ENCODE data around the gene ZNF792.

Gene ZNF792

DNA sequence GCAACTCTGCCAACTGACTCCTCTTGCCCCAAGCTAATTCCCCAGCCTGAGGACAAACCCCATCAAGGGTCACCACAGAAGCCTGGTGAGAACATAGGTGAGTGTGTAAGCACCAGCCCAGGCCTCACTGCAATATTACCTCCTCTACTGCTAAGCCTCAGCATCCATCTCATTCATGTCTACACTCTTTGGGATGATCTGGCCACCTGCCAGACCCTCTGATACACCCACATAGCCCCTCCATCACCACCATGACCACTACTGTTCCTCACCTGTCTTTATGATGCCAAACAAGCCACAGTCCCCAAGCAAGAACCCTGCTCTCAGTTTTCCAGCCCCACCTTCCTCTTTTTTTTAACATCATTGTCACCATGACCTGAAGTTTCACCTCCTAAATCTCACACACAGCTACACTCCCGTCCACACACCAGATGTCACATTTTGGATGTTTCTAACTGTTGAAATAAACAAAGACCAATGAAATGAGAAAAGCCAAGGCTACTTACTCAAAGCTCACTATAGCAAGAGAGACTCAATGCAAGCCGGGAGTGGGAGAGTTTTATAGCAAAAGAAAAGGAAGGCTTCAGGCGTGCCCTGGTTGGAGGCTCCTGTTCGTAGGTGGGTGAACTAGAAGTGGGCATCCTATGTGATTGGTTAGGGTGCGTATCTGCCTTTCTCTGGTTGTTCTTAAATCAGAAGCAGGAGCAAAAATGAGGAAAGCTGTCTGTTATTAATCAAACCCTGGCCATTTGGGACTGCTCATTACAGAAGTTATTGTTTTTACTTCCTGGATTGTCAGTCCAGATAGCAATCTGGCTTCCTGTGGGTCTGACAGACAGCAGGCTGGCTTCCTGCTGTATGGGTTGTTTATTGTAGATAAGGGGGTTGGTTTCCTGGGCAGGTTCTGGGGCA lies 2.0 kb downstream of the ZNF792 start:
- Histone ChIP-seq H3K27me3 (ENCODE audit: insufficient read depth, low read length) (peaks cover 15% of the 10 kb centered on the region), H3K9ac (ENCODE audit: low read depth, low read length) (no peak overlapping the region), H3K4me1 (ENCODE audit: insufficient read depth, low read length) (no peaks in the 10 kb centered on the region; the same call in 1 of the 2 replicates), H3K4me3 (ENCODE audit: low read length) (peak overlapping the region; percentile 81), H3K9me3 (ENCODE audit: insufficient read depth, low read depth, low read length) (peaks cover 39% of the 10 kb centered on the region), H3K27ac (ENCODE audit: low read length) (no peak overlapping the region), H3K36me3 (ENCODE audit: insufficient read depth, low read depth, low read length) (peaks cover 32% of the 10 kb centered on the region)

DNA sequence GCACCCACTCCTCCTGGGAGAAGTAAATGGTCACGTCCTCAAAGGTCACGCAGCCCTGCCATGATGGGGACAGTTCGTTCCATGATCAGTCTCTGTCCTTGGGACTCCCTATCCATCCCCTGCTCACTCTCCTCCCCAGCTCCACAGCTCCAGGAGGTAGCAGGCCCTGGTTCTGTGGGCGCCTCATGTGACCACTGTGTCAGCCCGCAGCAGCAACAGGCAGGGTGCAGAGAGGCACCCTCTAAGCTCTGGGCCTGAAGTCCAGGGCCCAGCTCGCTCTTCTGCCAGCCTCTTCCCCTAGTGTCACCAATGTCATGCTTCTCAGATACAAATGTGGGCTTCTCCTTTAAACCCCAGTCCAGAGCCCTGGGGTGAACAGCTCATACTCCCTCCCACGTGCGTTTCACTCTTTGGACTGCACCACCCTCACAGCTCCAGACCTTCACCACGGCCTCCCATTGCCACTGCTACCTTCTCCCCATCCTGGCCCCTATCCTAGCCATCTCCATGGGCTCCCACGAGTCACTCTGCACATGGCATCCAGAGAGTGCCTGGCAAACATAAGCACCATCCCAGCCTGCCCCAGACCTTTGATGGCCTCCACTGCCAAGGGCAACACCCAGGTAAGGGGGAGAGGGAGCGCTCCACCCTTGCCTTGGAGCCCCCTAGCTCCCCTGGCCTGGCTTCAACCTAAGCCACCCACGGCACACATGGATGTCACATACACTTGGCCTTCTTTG lies 2.9 kb downstream of the ZNF792 start:
- Histone ChIP-seq H3K4me3 (ENCODE audit: low read length) (no peak overlapping the region), H3K27ac (ENCODE audit: low read length) (no peak overlapping the region), H3K4me1 (ENCODE audit: insufficient read depth, low read length) (no peaks in the 10 kb centered on the region; the same call in 1 of the 2 replicates), H3K36me3 (ENCODE audit: insufficient read depth, low read depth, low read length) (peaks cover 33% of the 10 kb centered on the region), H3K9me3 (ENCODE audit: insufficient read depth, low read depth, low read length) (peaks cover 46% of the 10 kb centered on the region), H3K9ac (ENCODE audit: low read depth, low read length) (no peak overlapping the region), H3K27me3 (ENCODE audit: insufficient read depth, low read length) (peaks cover 15% of the 10 kb centered on the region)

DNA sequence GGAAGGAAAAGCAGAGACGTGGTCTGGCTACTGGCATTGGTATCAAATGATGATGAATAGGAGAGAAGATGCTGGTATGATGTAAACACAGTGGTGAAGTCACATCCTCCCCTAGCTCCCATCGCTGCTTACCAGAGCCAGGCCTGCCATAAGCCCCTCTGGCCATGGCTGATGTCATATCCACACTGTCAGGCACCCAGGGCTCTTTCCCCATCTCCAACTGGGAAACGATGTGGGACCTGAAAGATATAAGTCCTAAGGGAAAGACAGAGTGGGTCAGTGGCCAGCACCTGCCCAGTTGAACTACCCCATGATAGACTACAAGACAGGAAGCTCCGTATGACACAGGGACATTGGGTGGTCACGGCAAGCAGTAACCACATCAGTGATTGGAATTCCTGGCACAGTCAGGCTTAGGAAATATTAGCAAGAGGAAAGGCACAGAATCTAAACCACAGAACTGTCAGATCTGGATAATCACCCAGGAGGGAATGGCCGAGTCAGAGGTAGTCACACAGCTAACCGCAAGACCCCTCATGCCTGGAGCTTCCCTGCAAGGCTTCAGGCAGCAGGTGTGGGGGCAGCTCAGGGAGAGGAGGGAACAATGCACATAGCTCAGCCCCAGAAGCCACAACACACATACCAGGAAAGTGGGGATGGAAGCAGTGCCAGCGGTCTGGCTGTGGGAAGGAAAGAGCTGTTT lies 3.8 kb downstream of the ZNF792 start:
- no peak overlapping the region for H3K4me3 ChIP-seq (ENCODE audit: low read length)
- H3K4me1 ChIP-seq (ENCODE audit: insufficient read depth, low read length) = no peaks in the 10 kb centered on the region; the same call in 1 of the 2 replicates
- H3K36me3 ChIP-seq (ENCODE audit: insufficient read depth, low read depth, low read length) = peaks cover 33% of the 10 kb centered on the region
- H3K9me3 ChIP-seq (ENCODE audit: insufficient read depth, low read depth, low read length) = peaks cover 51% of the 10 kb centered on the region
- no peak overlapping the region for H3K27ac ChIP-seq (ENCODE audit: low read length)
- H3K27me3 ChIP-seq (ENCODE audit: insufficient read depth, low read length) = peaks cover 15% of the 10 kb centered on the region
- no peak overlapping the region for H3K9ac ChIP-seq (ENCODE audit: low read depth, low read length)

DNA sequence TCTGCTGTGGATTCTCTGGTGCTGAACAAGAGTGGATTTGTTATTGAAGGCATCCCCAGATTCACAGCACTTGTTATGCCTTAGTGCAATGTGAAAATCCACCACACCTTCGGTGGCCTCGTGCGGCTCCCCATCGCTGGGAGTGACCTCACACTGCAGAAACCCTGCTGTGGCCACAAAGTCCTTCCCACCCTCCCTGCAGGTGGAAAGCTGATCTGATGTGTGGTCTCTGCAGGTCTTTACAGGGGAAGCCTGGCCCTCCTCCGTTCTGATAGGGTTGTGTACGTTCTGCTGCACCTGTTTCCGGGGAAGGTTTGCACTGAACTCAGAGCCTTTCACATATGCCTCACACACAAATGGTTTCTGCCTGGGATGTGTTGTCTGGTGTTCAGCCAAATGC lies 5.0 kb downstream of the ZNF792 start:
- H3K9me3 ChIP-seq (ENCODE audit: insufficient read depth, low read depth, low read length) = peaks cover 55% of the 10 kb centered on the region

DNA sequence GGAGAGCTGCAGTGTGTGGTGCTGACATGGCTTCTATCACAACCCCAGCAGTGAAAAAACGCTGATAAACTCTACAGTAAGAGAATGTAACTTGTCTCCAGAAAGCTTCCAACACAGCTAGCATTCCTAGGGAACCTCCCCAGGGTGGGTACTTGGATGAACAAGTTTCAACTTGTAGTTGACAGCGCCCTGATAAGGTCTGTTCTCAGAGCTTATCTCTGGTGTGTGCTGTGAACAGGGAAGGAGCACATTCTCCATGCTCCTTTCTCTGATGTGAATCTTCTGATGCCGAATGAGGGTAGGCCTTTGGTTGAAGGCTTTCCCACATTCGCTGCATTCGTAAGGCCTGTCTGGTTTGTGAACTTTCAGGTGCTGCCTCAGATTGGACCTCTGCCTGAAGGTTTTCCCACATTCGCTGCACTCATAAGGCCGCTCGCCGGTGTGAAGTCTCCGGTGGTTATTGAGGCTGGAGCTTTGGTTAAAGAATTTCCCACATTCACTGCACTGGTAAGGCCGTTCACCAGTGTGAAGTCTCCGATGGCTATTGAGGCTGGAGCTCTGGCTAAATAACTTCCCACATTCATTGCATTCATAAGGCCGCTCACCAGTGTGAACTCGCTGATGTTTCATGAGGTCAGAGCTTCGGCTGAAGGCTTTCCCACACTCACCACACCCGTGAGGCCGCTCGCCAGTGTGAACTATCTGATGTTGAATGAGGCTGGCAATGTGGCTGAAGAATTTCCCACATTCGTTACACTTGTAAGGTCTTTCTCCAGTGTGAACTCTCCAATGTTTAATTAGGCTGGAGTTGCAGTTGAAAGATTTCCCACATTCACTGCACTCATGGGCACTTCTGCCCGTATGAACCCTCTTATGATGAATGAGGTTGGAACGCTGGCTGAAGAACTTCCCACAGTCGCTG lies 5.9 kb downstream of the ZNF792 start:
- H3K4me1 ChIP-seq (ENCODE audit: insufficient read depth, low read length) = no peaks in the 10 kb centered on the region; the same call in 1 of the 2 replicates
- H3K27me3 ChIP-seq (ENCODE audit: insufficient read depth, low read length) = peaks cover 9% of the 10 kb centered on the region
- no peak overlapping the region for H3K9ac ChIP-seq (ENCODE audit: low read depth, low read length)
- H3K36me3 ChIP-seq (ENCODE audit: insufficient read depth, low read depth, low read length) = peaks cover 33% of the 10 kb centered on the region
- H3K4me3 ChIP-seq (ENCODE audit: low read length) = peak overlapping the region; percentile 25; the same call in 1 of the 2 replicates
- no peak overlapping the region for H3K27ac ChIP-seq (ENCODE audit: low read length)
- H3K9me3 ChIP-seq (ENCODE audit: insufficient read depth, low read depth, low read length) = peaks cover 63% of the 10 kb centered on the region

More for the DNA sequence above, 5.0 kb downstream of the ZNF792 start:
- H3K4me1 ChIP-seq (ENCODE audit: insufficient read depth, low read length) = no peaks in the 10 kb centered on the region; the same call in 1 of the 2 replicates
- H3K27me3 ChIP-seq (ENCODE audit: insufficient read depth, low read length) = peaks cover 15% of the 10 kb centered on the region
- no peak overlapping the region for H3K4me3 ChIP-seq (ENCODE audit: low read length)
- no peak overlapping the region for H3K9ac ChIP-seq (ENCODE audit: low read depth, low read length)
- no peak overlapping the region for H3K27ac ChIP-seq (ENCODE audit: low read length)
- H3K36me3 ChIP-seq (ENCODE audit: insufficient read depth, low read depth, low read length) = peaks cover 33% of the 10 kb centered on the region

DNA sequence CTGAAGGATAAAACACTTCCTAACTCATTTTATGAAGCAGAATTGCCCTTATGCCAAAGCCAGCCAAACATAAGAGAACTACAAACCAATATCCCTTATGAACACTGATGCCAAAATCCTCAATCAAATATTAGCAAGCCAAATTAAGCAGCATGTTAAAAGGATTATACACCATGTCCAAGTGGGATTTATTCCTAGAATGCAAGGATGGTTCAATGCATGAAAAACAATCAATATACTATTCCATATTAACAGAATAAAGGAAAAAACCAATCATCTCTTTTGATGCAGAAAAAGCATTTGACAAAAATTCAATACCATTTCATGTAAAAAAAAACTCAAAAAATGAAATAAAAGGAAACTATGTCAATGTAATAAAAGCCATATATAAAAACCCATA lies 10.9 kb downstream of the ZNF792 start:
- Histone ChIP-seq H3K27ac (ENCODE audit: low read length) (no peak overlapping the region), H3K9ac (ENCODE audit: low read depth, low read length) (no peak overlapping the region), H3K36me3 (ENCODE audit: insufficient read depth, low read depth, low read length) (peaks cover 11% of the 10 kb centered on the region), H3K9me3 (ENCODE audit: insufficient read depth, low read depth, low read length) (peaks cover 40% of the 10 kb centered on the region), H3K27me3 (ENCODE audit: insufficient read depth, low read length) (no peaks in the 10 kb centered on the region), H3K4me1 (ENCODE audit: insufficient read depth, low read length) (no peaks in the 10 kb centered on the region), H3K4me3 (ENCODE audit: low read length) (no peak overlapping the region)

DNA sequence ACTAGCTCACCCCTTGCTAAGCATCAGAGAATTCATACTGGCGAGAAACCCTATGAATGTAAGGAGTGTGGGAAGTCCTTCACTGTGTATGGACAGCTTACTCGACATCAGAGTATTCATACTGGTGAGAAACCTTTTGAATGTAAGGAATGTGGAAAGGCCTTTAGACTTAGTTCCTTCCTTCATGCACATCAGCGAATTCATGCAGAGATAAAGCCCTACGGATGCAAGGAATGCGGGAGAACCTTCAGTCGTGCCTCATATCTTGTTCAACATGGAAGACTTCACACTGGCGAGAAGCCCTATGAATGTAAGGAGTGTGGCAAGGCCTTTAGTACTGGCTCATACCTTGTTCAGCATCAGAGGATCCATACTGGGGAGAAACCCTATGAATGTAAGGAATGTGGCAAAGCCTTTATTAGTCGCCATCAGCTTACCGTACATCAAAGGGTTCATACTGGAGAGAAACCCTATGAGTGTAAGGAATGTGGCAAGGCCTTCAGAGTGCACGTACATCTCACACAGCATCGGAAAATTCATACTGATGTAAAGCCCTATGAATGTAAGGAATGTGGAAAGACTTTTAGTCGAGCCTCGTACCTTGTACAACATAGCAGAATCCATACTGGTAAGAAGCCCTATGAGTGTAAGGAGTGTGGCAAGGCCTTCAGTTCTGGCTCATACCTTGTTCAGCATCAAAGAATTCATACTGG lies 20.0 kb downstream of the ZNF792 start:
- no peak overlapping the region for H3K9ac ChIP-seq (ENCODE audit: low read depth, low read length)
- H3K36me3 ChIP-seq (ENCODE audit: insufficient read depth, low read depth, low read length) = peaks cover 31% of the 10 kb centered on the region
- no peaks in the 10 kb centered on the region for H3K4me1 ChIP-seq (ENCODE audit: insufficient read depth, low read length)
- H3K27ac ChIP-seq (ENCODE audit: low read length) = no peak overlapping the region
- H3K9me3 ChIP-seq (ENCODE audit: insufficient read depth, low read depth, low read length) = peaks cover 45% of the 10 kb centered on the region
- no peak overlapping the region for H3K4me3 ChIP-seq (ENCODE audit: low read length)
- no peaks in the 10 kb centered on the region for H3K27me3 ChIP-seq (ENCODE audit: insufficient read depth, low read length)

DNA sequence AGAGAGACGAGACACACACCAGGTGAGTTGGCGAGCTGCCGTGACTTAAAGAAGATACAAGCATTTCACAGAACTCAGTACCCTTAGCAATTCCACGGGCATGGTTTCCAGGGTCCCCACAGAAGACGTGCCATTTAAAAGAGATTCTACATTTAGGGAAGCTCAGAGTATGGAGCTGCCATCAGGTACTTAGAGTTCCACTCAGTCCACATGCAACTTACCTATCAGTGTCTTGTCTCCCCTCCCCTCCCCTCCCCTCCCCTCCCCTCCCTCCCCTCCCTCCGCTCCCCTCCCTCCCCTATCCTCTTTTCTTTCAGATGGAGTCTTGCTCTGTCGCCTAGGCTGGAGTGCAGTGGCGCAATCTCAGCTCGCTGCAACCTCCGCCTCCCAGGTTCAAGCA lies 25.1 kb downstream of the ZNF792 start:
- Histone ChIP-seq H3K9me3 (ENCODE audit: insufficient read depth, low read depth, low read length) (peaks cover 20% of the 10 kb centered on the region), H3K27ac (ENCODE audit: low read length) (no peak overlapping the region), H3K4me1 (ENCODE audit: insufficient read depth, low read length) (no peaks in the 10 kb centered on the region), H3K36me3 (ENCODE audit: insufficient read depth, low read depth, low read length) (peaks cover 42% of the 10 kb centered on the region), H3K27me3 (ENCODE audit: insufficient read depth, low read length) (no peaks in the 10 kb centered on the region), H3K9ac (ENCODE audit: low read depth, low read length) (no peak overlapping the region), H3K4me3 (ENCODE audit: low read length) (no peak overlapping the region)

DNA sequence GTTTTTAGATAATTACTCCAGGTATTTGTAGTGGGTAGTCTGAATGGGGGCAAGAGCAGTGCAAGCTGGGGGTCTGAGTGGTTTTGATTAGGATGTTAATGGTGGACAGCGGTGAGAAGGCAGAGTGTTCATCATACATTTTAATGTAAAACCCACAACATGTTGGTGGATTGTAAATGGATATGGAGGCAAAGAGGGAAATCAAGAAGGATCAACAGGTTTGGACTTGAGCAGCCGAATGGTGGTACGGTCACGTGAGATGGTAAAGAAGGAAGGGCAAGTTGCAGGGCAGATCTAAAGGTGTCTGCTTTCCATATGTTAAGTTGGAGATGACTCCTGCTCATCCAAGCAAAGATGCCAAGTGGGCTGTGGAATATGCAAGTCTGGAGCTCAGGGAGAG lies 27.8 kb downstream of the ZNF792 start:
- Histone ChIP-seq H3K4me1 (ENCODE audit: insufficient read depth, low read length) (no peaks in the 10 kb centered on the region), H3K9me3 (ENCODE audit: insufficient read depth, low read depth, low read length) (no peaks in the 10 kb centered on the region), H3K4me3 (ENCODE audit: low read length) (no peak overlapping the region), H3K27me3 (ENCODE audit: insufficient read depth, low read length) (no peaks in the 10 kb centered on the region), H3K9ac (ENCODE audit: low read depth, low read length) (no peak overlapping the region), H3K27ac (ENCODE audit: low read length) (no peak overlapping the region), H3K36me3 (ENCODE audit: insufficient read depth, low read depth, low read length) (peaks cover 42% of the 10 kb centered on the region)

DNA sequence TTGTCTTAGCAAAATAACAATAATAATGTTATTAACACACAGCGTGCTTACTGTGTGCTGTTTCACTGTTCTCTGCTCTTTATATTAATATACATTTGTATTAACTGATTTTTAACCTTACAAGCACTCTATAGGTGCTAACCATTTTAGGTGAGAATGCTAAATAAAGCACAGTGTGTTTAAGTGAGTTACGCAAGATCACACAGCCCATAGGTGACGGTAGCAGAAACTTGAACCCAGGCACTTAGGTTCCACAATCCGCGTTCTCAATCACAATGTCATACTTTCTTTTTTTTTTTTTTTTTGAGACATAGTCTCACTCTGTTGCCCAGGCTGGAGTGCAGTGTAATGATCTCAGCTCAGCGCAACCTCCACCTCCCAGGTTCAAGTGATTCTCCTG lies 31.5 kb downstream of the ZNF792 start:
- H3K36me3 ChIP-seq (ENCODE audit: insufficient read depth, low read depth, low read length) = peaks cover 42% of the 10 kb centered on the region
- no peaks in the 10 kb centered on the region for H3K4me1 ChIP-seq (ENCODE audit: insufficient read depth, low read length)
- no peak overlapping the region for H3K27ac ChIP-seq (ENCODE audit: low read length)
- no peak overlapping the region for H3K4me3 ChIP-seq (ENCODE audit: low read length)
- H3K9me3 ChIP-seq (ENCODE audit: insufficient read depth, low read depth, low read length) = no peaks in the 10 kb centered on the region
- no peak overlapping the region for H3K9ac ChIP-seq (ENCODE audit: low read depth, low read length)
- no peaks in the 10 kb centered on the region for H3K27me3 ChIP-seq (ENCODE audit: insufficient read depth, low read length)
